Activated naive CD4-positive, alpha-beta T cell treated with anti-CD3 and anti-CD28 coated beads, Interleukin-2, amount 50 U/mL, for 72 hours (primary cell): ENCODE data around the gene CDK14. TPM values are rescaled to one million over a fixed set of nuclear protein-coding genes. Genes with fewer than 3 reads are reported as not detected.

Experiments used
- ATAC-seq, 2 donors: fragments of 150-1000 bp; cut with Tn5 transposase; 2 replicates each; pipeline ENCODE4 v1.10.0; 2021; ENCODE audit warnings: mild to moderate bottlenecking in 2 of 2, moderate library complexity in 2 of 2
- DNase-seq, 2 donors: peaks; one replicate each; pipeline ENCODE4 v3.0.0; 2021 to 2022; ENCODE audit warnings: low spot score in 2 of 2
- H3K27ac Mint-ChIP-seq, 2 donors: one replicate each; pipeline ENCODE4 v1.8.0; 2022; ENCODE audit warnings: mild to moderate bottlenecking in 2 of 2, mixed read lengths in 2 of 2
- H3K36me3 Mint-ChIP-seq, 2 donors: one replicate each; pipeline ENCODE4 v1.8.0; 2022; ENCODE audit warnings: mixed read lengths in 2 of 2
- H3K9me3 Mint-ChIP-seq, 2 donors: one replicate each; pipeline ENCODE4 v1.8.0; 2022; ENCODE audit warnings: mixed read lengths in 2 of 2
- total RNA-seq, 2 donors: library from RNA; stranded (reverse); gene quantifications; one replicate each; pipeline ENCODE4 v1.2.3, GENCODE V29; 2022

CDK14 gene
- under 1 TPM; 0.05 to 0.80 TPM for total RNA-seq

DNA sequence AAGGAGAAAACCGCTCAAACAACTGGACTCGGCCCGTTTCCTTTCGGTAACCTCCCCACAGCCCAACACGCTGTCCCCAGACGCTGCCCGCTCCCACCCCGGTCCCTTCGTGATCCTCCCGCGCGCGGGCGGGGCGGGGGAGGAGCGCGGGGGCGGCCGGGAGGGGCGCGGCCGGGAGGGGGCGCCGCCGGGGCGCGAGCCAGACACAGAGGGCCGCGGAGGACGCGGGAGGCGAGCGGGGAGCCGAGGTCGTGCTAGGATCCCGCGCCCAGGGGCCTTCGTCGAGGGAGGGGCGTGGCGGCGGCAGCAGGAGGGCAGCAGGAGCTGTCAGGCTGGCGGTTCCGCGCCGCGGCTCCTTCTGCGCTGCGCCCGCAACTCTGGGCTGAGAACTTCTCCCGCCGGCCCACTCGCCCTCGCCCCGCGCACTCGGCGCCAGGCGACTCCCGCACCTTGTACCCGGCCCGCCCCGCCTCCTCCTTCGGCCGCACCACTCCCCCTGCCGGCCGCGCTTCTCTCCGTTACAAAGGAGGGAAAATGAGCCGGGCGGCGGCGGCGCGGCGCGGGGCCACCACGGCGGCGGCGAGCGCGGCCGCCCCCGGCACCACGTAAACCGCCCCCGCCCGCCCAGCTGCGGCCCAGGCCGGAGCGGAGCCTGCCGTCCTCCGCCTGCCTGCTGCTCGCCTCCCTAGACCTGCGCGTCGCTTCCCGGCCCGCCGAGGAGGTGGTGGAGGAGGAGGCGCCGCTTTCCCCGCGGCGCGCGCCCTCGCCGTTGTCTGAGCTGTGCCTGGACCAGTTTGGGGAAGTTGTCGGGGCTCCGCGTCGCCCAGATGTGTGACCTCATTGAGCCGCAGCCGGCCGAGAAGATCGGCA lies at the start of gene CDK14:
Gene CDK14 (plus strand): TSS at position 521 of the 870 bp plus-strand sequence. CDS start 307 bp downstream, at position 828.
- DNase-seq (peak in 1 of 2 donors; percentile 60), ATAC-seq (peak; percentile 80 to 84)
- no peaks in the 10 kb centered on the region for H3K9me3 Mint-ChIP-seq
- H3K27ac Mint-ChIP-seq, result peak within 1 kb of the TSS in 1 of 2 donors; percentile 53
- H3K36me3 Mint-ChIP-seq, result peaks cover 0 to 12% of the 10 kb centered on the region in 2 donors

DNA sequence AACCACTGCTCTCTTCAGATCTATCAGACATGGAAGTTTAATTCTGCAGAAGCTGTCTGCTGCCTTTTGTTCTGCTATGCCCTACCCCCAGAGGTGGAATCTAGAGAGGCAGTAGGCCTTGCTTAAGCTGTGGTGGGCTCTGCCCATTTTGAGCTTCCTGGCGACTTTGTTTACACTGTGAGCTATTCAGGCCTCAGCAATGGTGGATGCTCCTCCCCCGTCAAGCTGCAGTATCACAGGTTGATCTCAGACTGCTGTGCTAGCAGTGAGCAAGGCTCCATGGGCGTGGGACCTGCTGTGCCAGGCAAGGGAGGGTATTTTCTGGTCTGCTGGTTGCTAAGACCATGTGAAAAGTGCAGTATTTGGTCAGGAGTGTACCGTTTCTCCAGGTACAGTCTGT lies 45.1 kb upstream of the CDK14 start:
- DNase-seq (no peak), ATAC-seq (no peak)
- Mint-ChIP-seq H3K36me3 (no peaks in the 10 kb centered on the region), H3K9me3 (no peaks in the 10 kb centered on the region), H3K27ac (no peak overlapping the region)

DNA sequence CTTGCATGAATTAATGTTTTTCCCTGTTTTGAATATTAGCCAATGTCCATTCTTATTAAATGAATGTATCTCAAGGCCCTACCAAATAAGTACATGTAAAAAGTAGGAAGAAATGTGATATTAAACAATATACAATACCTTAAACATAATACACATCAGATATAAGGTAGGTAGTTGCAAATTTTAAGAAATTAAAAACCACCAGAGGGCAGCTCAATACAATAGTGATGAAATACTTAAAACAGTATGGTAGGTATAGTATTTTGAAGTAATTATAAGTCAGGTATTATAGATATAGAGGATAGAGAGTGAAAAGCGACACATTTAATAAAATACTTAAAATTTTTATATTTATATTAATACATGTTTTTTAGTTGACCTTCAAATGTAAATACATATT lies 43.6 kb upstream of the CDK14 start:
- no peaks in the 10 kb centered on the region for H3K36me3 Mint-ChIP-seq
- no peak for DNase-seq
- ATAC-seq, result no peak
- H3K9me3 Mint-ChIP-seq, result no peaks in the 10 kb centered on the region
- no peak overlapping the region for H3K27ac Mint-ChIP-seq

DNA sequence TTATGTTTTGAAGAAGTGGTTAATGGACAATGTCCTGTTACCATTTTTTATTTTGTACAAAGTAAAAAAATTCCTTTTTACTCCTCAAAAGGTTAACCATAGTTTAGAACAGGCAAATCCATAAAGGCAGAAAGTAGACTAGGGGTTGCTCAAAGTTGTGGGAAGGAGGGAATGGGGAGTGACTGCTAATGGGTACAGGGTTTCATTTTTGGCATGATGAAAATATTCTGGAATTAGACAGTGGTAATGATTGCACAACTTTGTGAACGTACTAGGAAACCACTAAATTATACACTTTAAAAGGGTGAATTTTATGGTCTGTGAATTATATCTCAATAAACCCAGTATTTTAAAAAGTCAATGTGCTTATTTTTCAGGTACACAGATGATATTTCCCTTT lies 35.4 kb upstream of the CDK14 start:
- Mint-ChIP-seq H3K9me3 (no peaks in the 10 kb centered on the region), H3K36me3 (no peaks in the 10 kb centered on the region), H3K27ac (no peak overlapping the region)
- no peak for ATAC-seq
- no peak for DNase-seq

DNA sequence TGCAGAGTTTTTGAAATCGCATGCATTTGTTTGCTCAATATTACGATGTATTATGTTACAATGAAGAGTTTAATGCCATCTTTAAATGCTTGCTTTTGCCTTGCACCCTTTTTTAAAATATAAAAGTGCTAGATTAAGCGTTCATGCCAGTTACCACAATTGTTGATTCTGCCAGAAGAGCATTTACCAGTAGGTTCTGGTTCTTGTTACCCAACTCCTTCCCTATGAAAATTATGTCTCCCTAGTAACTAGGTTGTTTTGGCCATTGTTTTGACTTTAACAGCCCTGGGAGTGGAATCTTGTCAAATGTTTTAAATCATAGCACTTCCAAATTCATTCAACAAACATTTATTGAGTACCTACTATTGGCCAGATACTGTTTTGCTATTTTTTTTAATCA lies 32.8 kb upstream of the CDK14 start:
- H3K36me3 Mint-ChIP-seq, result no peaks in the 10 kb centered on the region
- no peak overlapping the region for H3K27ac Mint-ChIP-seq
- peaks cover 0 to 4% of the 10 kb centered on the region in 2 donors for H3K9me3 Mint-ChIP-seq
- no peak for DNase-seq
- ATAC-seq, result no peak

DNA sequence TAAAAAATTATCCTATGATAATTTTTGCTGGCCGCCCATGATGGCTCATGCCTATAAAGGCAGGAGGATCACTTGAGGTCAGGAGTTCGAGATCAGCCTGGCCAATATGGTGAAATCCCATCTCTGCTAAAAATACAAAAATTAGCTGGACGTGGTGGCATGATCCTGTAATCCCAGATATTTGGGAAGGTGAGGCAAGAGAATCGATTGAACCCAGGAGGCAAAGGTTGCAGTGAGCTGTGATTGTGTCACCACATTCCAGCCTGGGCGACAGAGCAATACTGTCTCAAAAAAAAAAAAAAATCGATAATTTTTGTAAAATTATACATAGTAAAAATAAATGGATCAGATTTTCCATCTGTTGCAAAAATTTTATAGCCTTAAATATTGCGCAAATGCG lies 31.7 kb upstream of the CDK14 start:
- H3K36me3 Mint-ChIP-seq, result no peaks in the 10 kb centered on the region
- peaks cover 0 to 4% of the 10 kb centered on the region in 2 donors for H3K9me3 Mint-ChIP-seq
- DNase-seq, result no peak
- ATAC-seq, result no peak
- H3K27ac Mint-ChIP-seq, result no peak overlapping the region

DNA sequence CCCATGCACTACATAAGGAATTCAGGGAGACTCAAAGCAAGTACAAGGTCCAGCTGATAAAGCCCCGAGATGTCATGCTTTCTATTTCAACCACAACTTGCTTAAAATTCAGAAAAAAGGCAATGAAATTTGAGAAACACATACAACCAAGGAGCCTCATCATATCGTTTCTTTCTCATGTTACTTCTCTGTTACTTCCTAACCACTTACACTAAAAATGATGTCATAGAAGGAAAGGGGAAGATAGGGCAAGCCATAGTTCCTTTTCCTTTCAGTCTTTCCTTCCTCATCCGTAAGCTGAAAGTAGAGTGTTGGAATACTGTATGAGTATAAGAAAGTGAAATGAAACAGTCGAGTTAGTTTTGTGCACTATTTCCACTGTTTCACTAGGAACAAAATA lies 27.9 kb upstream of the CDK14 start:
- H3K36me3 Mint-ChIP-seq, result no peaks in the 10 kb centered on the region
- ATAC-seq (no peak), DNase-seq (no peak)
- H3K9me3 Mint-ChIP-seq, result peaks cover 0 to 4% of the 10 kb centered on the region in 2 donors
- H3K27ac Mint-ChIP-seq, result no peak overlapping the region

DNA sequence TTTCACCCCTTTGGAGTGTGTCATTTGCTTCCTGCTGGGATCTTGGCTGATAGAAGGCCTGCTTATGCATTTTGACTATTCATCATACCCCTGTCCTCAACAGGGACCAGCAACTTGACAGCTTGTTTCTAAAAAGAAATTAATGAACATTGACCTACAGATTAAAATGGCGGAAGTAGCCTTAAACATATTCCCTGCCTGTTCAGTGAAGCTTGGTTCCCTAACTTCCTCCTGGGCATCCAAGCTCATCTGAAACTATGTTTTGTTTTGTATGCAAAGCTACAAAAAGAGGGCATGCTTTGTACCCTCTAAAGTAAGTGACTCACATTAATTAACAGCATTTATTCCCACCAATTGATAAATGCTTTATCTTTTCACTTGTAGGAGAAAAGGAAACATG lies 26.8 kb upstream of the CDK14 start:
- DNase-seq (no peak), ATAC-seq (no peak)
- Mint-ChIP-seq H3K27ac (no peak overlapping the region), H3K9me3 (peaks cover 0 to 4% of the 10 kb centered on the region in 2 donors), H3K36me3 (no peaks in the 10 kb centered on the region)

DNA sequence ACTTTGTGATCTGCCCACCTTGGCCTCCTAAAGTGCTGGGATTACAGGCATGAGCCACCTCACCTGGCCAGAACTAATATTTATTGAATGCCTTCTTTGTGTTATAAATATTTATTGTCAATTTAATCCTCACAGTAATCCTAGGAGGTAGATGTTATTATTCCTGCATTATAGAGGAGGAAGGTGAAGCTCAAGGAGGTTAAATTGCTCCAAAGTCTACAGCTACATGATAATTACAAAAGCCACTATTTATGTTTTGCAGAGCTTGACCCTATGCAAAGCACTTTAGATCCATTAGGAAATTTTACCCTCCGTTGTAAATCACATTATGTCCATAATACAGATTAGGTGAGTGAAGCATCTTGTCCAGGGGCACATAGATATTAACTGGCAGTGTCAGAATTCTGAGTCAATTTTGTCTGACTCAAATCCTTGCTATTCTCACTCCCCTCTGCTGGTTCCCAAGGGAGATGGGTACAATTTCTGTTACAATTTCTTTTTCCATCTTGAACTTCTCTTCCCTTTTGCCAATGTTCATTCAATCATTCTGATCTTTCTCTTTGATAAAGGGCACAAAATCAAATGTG lies 25.7 kb upstream of the CDK14 start:
- DNase-seq (no peak), ATAC-seq (no peak)
- Mint-ChIP-seq H3K36me3 (no peaks in the 10 kb centered on the region), H3K27ac (no peak overlapping the region), H3K9me3 (peaks cover 0 to 4% of the 10 kb centered on the region in 2 donors)

DNA sequence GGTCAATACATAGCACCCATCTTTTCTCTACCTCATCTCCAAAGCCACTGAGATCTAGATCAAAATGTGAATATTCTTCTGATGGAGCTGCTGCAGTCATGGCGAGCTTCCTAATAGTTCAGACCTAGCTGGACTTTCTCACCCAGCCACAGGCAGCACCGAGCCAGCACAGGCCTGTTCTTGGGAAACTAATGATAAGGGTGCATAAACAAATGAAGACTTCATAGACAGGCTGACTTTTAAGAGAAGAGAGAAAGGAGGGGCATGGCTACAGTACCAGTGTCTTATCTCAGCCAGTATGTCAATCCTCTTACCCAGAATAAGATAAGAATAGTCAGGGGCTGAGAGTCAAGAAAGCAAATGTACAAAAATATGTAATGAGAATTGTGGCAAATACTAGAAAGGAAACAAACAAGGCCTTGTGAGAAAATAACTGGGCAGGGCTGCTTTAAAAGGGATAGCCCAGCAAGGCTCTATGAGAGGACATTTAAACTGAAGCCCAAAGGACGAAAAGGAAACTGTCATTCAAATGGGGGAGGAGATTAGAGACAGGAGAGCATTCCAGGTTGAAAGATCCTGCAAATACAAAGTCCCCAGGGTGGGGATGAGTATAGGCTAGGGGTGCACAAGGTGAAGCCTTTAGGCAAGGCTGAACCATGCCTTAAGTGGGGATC lies 21.8 kb upstream of the CDK14 start:
- Mint-ChIP-seq H3K9me3 (no peaks in the 10 kb centered on the region), H3K36me3 (no peaks in the 10 kb centered on the region), H3K27ac (no peak overlapping the region)
- ATAC-seq (no peak), DNase-seq (no peak)

DNA sequence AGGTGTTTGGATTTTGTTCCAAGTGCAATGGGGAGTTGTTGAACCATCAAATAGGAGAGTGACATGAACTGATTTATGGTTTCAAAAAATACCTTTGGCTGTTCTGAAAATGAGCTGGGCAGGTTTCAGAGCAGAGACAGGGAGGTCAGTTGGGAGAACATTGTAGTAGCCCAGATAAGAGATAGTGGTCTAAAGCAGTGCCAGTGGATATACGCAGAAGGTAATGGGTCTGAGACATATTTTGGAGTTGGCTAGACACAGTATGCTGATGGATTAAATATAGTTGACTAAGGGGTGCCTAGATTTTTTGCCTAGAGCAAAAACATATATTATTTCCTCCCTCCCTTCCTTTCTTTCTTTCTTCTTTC lies 21.3 kb upstream of the CDK14 start:
- no peak for ATAC-seq
- no peak for DNase-seq
- Mint-ChIP-seq H3K27ac (no peak overlapping the region), H3K36me3 (no peaks in the 10 kb centered on the region), H3K9me3 (no peaks in the 10 kb centered on the region)

DNA sequence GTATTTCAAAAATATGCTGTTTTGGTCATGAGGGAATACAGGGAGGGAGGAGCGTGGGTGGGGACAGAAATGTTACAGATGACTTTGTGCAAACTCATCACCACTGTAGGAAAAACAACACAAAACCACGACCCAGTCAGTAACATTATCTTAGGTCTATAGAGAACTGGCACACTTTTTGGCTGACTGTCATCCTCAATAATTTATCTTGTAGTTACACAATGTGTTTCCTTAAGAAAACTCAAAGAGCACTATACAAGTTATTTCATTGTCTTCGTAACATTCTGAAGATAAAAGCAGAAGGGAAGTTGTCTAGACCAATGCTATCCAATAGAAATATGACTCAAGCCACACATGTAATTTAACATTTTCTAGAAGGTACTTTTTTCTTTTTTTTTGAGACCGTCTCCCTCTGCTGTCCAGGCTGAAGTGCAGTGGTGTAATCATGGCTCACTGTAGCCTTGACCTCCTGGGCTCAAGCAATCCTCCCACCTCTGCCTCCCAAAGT lies 16.9 kb upstream of the CDK14 start:
- no peaks in the 10 kb centered on the region for H3K36me3 Mint-ChIP-seq
- ATAC-seq (no peak), DNase-seq (no peak)
- H3K9me3 Mint-ChIP-seq, result peaks cover 0 to 5% of the 10 kb centered on the region in 2 donors
- H3K27ac Mint-ChIP-seq, result no peak overlapping the region

DNA sequence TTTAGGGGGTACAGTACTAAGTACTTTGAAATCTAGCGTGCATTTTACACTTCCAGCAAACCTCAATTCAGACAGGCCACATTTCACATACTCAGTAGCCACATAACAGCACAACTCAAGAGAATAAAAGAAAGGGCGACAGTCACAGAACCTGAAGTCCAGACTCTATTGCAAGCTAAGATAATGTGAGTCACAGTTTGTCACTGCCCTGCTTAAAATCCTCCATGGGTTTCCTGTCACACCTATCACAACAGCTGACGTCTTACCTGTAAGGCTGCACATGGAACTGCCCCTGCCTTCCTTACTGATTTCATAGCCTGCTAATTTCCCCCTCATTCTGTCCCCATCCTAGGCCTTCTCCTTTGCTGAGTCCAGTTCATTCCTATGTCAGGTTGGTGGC lies 16.1 kb upstream of the CDK14 start:
- no peak overlapping the region for H3K27ac Mint-ChIP-seq
- no peak for DNase-seq

DNA sequence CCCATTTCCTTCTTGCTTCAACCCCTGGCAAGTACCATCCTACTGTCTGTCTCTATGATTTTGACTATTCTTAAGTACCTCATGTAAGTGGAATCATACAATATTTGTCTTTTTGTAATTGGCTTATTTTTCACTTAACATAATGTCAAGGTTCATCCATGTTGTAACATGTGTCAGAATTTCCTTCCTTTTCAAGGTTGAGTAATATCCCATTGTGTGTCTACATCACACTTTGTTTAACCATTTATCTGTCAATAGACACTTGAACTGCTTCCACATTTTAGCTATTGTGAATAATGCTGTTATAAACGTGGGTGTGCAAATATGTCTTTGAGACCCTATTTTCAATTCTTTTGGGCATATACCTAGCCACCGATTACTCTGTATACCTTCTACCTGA lies 14.0 kb upstream of the CDK14 start:
- Mint-ChIP-seq H3K27ac (no peak overlapping the region), H3K9me3 (peaks cover 0 to 13% of the 10 kb centered on the region in 2 donors), H3K36me3 (no peaks in the 10 kb centered on the region)
- no peak for DNase-seq
- ATAC-seq, result no peak

More for the DNA sequence above, 16.1 kb upstream of the CDK14 start:
- no peak for ATAC-seq
- Mint-ChIP-seq H3K9me3 (peaks cover 0 to 13% of the 10 kb centered on the region in 2 donors), H3K36me3 (no peaks in the 10 kb centered on the region)

DNA sequence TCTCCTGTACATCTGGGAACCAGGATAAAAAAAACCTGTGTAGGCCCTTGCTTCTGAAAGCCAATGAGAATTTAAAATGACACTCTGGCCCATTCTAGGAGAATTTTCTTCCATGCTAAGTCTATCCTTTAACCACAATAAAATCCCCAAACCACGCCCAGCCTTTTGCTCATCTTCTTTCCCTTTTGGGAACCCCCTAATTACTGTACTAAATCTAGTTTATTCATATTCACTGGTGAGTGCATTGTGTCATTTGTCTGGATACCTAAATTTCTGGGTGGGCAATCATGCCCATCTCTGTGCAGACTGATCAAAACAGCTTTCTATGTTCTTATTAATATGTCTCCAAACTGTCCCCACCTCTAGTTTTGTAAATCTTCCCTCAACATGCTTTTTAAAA lies 11.7 kb upstream of the CDK14 start:
- DNase-seq (no peak), ATAC-seq (no peak)
- Mint-ChIP-seq H3K9me3 (peaks cover 0 to 13% of the 10 kb centered on the region in 2 donors), H3K36me3 (no peaks in the 10 kb centered on the region), H3K27ac (no peak overlapping the region)

DNA sequence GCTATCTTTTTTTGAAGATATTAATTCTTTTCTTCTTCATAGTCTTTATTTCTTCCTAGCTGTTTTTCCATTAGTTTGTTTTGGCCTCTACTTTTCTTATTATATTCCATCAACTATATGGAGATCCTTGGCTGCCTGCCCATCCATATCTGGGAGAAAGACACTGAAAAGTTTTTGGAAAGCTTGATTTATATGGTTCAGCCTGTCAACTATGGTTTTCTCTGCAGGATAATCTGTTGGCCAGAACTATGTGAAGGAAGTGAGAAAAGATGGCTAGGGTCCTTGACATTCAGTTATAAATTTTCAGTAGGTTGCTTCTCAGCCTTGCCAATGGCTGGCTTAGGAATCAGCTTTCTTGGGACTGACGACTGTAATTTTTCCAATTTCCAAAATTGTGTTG lies 10.0 kb upstream of the CDK14 start:
- Mint-ChIP-seq H3K27ac (no peak overlapping the region), H3K9me3 (peaks cover 0 to 13% of the 10 kb centered on the region in 2 donors), H3K36me3 (no peaks in the 10 kb centered on the region)
- DNase-seq (no peak), ATAC-seq (no peak)

DNA sequence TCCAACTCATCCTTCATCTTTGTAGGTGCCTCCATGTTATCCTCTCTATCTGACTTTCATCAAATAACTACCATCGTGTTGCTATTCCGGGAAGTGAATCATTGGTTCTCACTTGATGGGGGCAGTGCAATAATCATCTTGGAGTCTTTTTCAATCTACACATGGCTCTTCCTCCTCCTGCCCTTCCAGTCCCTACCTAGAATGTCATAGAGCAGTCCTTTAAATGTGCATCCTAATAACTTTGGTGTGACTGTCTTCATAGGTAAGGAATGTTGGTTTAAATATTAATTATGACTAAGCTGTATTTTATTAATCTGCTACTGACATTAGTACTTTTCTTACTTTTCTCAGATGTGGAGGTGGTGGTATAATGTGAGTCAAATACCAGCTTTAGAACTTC lies 8.4 kb upstream of the CDK14 start:
- H3K27ac Mint-ChIP-seq, result no peak overlapping the region

More for the DNA sequence above, 8.4 kb upstream of the CDK14 start:
- DNase-seq (no peak), ATAC-seq (no peak)
- H3K36me3 Mint-ChIP-seq, result no peaks in the 10 kb centered on the region
- H3K9me3 Mint-ChIP-seq, result peaks cover 0 to 12% of the 10 kb centered on the region in 2 donors
